K562 (cell line): ENCODE data around the gene E2F2. TPM values are rescaled to one million over a fixed set of nuclear protein-coding genes. Genes with fewer than 3 reads are reported as not detected.
A peak's percentile ranks its signal among the peaks of the same experiment; 100 is the strongest.

ENCODE experiments used
- ATAC-seq: fragments of 200-7000 bp; cut with Tn5 transposase; 3 replicates; pipeline ENCODE4 v1.9.1; 2020; ENCODE audit warnings: moderate library complexity
- BruUV-seq: library from RNA; stranded (reverse); fragments of 400-500 nt; replicated peaks from 2 replicates; lab custom pipeline; 2021; lab: Mats Ljungman, UMichigan
- CTCF ChIA-PET: fragments of 300-600 bp; formaldehyde crosslinking; extraction: SDS; loops from one replicate; lab custom pipeline; 2021; ENCODE audit warnings: low intra/inter-chr PET ratio; lab: Yijun Ruan, JAX
- POLR2A ChIA-PET: fragments of 300-600, 350-650 bp; sonication (Branson Sonifier 250); formaldehyde crosslinking; extraction: SDS; loops from one replicate; lab custom pipeline; 2021; ENCODE audit warnings: antibody characterized with exemption, inconsistent platforms; lab: Yijun Ruan, JAX
- DNase-seq, 4 experiments: peaks; one replicate each; pipeline versions ENCODE4 v3.0.0 to v3.0.0-alpha.2; 2011 to 2018; ENCODE audit warnings: low spot score in 3 of 4, mixed read lengths in 3 of 4; ENCODE audit errors: extremely low read depth in 1 of 4
- FAIRE-seq: peaks from 2 replicates; lab custom pipeline; 2011; peaks lifted over from hg19 to GRCh38; lab: Jason Lieb, UNC
- H2AFZ ChIP-seq: 2 replicates; pipeline ENCODE4 v1.6.0; 2011; ENCODE audit warnings: low read depth, low read length, control low read depth, inconsistent platforms
- H3K27ac ChIP-seq: fragments of 200-600 bp; 3 replicates; pipeline ENCODE4 v1.8.0; 2011; ENCODE audit warnings: low read depth, mild to moderate bottlenecking, control low read depth, inconsistent platforms, low read length, moderate library complexity, mixed read lengths; ENCODE audit errors: extremely low read depth
- H3K27me3 ChIP-seq, 2 experiments: fragments of 300-600 bp in 1 of 2; 2 replicates in 1 of 2; 3 replicates in 1 of 2; pipeline versions ENCODE4 v1.6.0 to v1.8.0; 2011; ENCODE audit warnings: inconsistent platforms in 2 of 2, low read length in 2 of 2, mild to moderate bottlenecking in 1 of 2, mixed read lengths in 1 of 2, moderate library complexity in 1 of 2; ENCODE audit not compliant: control insufficient read depth in 2 of 2, insufficient read depth in 2 of 2
- H3K36me3 ChIP-seq: fragments of 300-600 bp; 3 replicates; pipeline ENCODE4 v1.8.0; 2011; ENCODE audit warnings: mild to moderate bottlenecking, low read length, inconsistent platforms; ENCODE audit not compliant: control insufficient read depth, insufficient read depth
- H3K4me1 ChIP-seq, 2 experiments: fragments of 200-600 bp in 1 of 2; replicated peaks in 1 of 2; 2 replicates in 1 of 2; 3 replicates in 1 of 2; pipeline versions ENCODE4 v1.5.1 to v1.8.0; 2011; ENCODE audit warnings: inconsistent platforms in 2 of 2, low read length in 2 of 2, mild to moderate bottlenecking in 1 of 2, mixed read lengths in 1 of 2, moderate library complexity in 1 of 2; ENCODE audit not compliant: control insufficient read depth in 2 of 2, insufficient read depth in 2 of 2
- H3K4me2 ChIP-seq: 2 replicates; pipeline ENCODE4 v1.6.1; 2011; ENCODE audit warnings: low read length, control low read depth, inconsistent platforms, mixed read lengths; ENCODE audit not compliant: insufficient read depth
- H3K4me3 ChIP-seq: fragments of 200-600 bp; sonication (generic), shearing (Covaris generic); 2 replicates; pipeline ENCODE4 v1.5.1; 2016; ENCODE audit warnings: control low read depth, inconsistent platforms
- H3K79me2 ChIP-seq: fragments of 200-600 bp; 3 replicates; pipeline ENCODE4 v1.8.0; 2011; ENCODE audit warnings: low read length, inconsistent platforms; ENCODE audit not compliant: control insufficient read depth, insufficient read depth
- H3K9ac ChIP-seq, 2 experiments: 2 replicates each; pipeline versions ENCODE4 v1.6.0 to v1.6.1; 2011; ENCODE audit warnings: low read depth in 2 of 2, low read length in 2 of 2, control low read depth in 1 of 2, inconsistent platforms in 1 of 2, mild to moderate bottlenecking in 1 of 2, mixed read lengths in 1 of 2; ENCODE audit not compliant: insufficient read depth in 1 of 2
- H3K9me1 ChIP-seq: one replicate; pipeline ENCODE4 v1.6.0; 2011; ENCODE audit warnings: inconsistent platforms, mild to moderate bottlenecking, low read length, moderate library complexity; ENCODE audit not compliant: control insufficient read depth, insufficient read depth
- H3K9me3 ChIP-seq: replicated peaks from 2 replicates; pipeline ENCODE4 v1.5.1; 2011; ENCODE audit warnings: low read depth, low read length, inconsistent platforms; ENCODE audit not compliant: control insufficient read depth, insufficient read depth
- H4K20me1 ChIP-seq: replicated peaks from 2 replicates; pipeline ENCODE4 v1.6.1; 2011; ENCODE audit warnings: low read length, inconsistent platforms, mixed read lengths; ENCODE audit not compliant: control insufficient read depth, insufficient read depth
- CBX3 ChIP-seq, 2 experiments: IDR thresholded peaks; 1 replicate in 1 of 2; 2 replicates in 1 of 2; pipeline ENCODE4 v1.6.1; 2012; ENCODE audit warnings: inconsistent platforms in 2 of 2, low read length in 2 of 2, borderline replicate concordance in 1 of 2, control low read depth in 1 of 2
- CTCFL ChIP-seq: IDR thresholded peaks from 2 replicates; pipeline ENCODE4 v1.6.1; 2011; ENCODE audit warnings: borderline replicate concordance, low read depth, mild to moderate bottlenecking, moderate library complexity, low read length; ENCODE audit not compliant: insufficient read depth, poor library complexity, severe bottlenecking
- DPF2 ChIP-seq: fragments of 450-650 bp; IDR thresholded peaks from 2 replicates; pipeline ENCODE4 v1.6.1; 2016
- EP300 ChIP-seq: IDR thresholded peaks from 2 replicates; pipeline ENCODE4 v1.6.1; 2012; ENCODE audit warnings: low read length, improper control_type of control experiment
- FOXK1 ChIP-seq: sonication (generic); formaldehyde crosslinking; IDR thresholded peaks from 2 replicates; pipeline ENCODE4 v1.8.0; 2022; ENCODE audit warnings: missing genetic modification reagents, mild to moderate bottlenecking, borderline replicate concordance
- HDAC6 ChIP-seq: IDR thresholded peaks from 2 replicates; pipeline ENCODE4 v1.6.1; 2012; ENCODE audit warnings: low read depth, mild to moderate bottlenecking, control low read depth, inconsistent platforms, low read length, moderate library complexity
- KLF10 ChIP-seq: fragments of 250-450 bp; sonication (Bioruptor Pico); IDR thresholded peaks from 2 replicates; pipeline ENCODE4 v1.6.1; 2021; ENCODE audit warnings: matching md5 sums
- LEF1 ChIP-seq: fragments of 450-650 bp; IDR thresholded peaks from 2 replicates; pipeline ENCODE4 v1.6.1; 2016; ENCODE audit warnings: mild to moderate bottlenecking
- MXI1 ChIP-seq: IDR thresholded peaks from 2 replicates; pipeline ENCODE4 v1.6.1; 2011; ENCODE audit warnings: low read depth, mild to moderate bottlenecking, improper control_type of control experiment, low read length
- POLR3A ChIP-seq: IDR thresholded peaks from 2 replicates; pipeline ENCODE4 v1.6.1; 2011; ENCODE audit warnings: borderline replicate concordance, mild to moderate bottlenecking, moderate library complexity; ENCODE audit not compliant: insufficient read length, insufficient read depth; ENCODE audit errors: extremely low read depth
- PYGO2 ChIP-seq: fragments of 450-650 bp; IDR thresholded peaks from 2 replicates; pipeline ENCODE4 v1.6.1; 2016; ENCODE audit warnings: mild to moderate bottlenecking, missing genetic modification characterization, moderate library complexity, missing compliant biosample characterization
- RHOXF2B ChIP-seq: fragments of 250-450 bp; sonication (Bioruptor Pico); conservative IDR thresholded peaks from 2 replicates; pipeline ENCODE4 v1.5.1; 2021
- SOX6 ChIP-seq: fragments of 450-650 bp; IDR thresholded peaks from 2 replicates; pipeline ENCODE4 v1.6.1; 2014; ENCODE audit warnings: mild to moderate bottlenecking
- ZBTB34 ChIP-seq: fragments of 250-450 bp; sonication (Bioruptor Pico); IDR thresholded peaks from 2 replicates; pipeline ENCODE4 v1.8.0; 2021; ENCODE audit warnings: mild to moderate bottlenecking, moderate library complexity
- ZNF324 ChIP-seq: fragments of 250-450 bp; sonication (Bioruptor Pico); IDR thresholded peaks from 2 replicates; pipeline ENCODE4 v1.4.0; 2020; ENCODE audit warnings: mild to moderate bottlenecking
- ZNF507 ChIP-seq: conservative IDR thresholded peaks from 2 replicates; pipeline ENCODE4 v1.6.1; 2017; ENCODE audit warnings: missing genetic modification characterization, missing compliant biosample characterization
- ZNF655 ChIP-seq: fragments of 250-450 bp; sonication (Bioruptor Pico); IDR thresholded peaks from 2 replicates; pipeline ENCODE4 v1.5.0; 2021
- ZNF695 ChIP-seq: fragments of 450-650 bp; formaldehyde crosslinking; IDR thresholded peaks from 2 replicates; pipeline ENCODE4 v1.4.0; 2020; ENCODE audit warnings: mild to moderate bottlenecking, moderate library complexity
- WGBS: fragments of 100-300 bp; shearing (Covaris generic); methylation state at CpG from one replicate; pipeline ENCODE4 v1.1.6; 2016; ENCODE audit warnings: low coverage, mixed read lengths; ENCODE audit not compliant: insufficient coverage; ENCODE audit errors: missing lambda C conversion rate; 5-methylcytosine and 5-hydroxymethylcytosine counted together
- in situ Hi-C: fragments of 300-500 bp; cut with MboI; formaldehyde crosslinking; loops from 4 replicates; pipeline ENCODE4 v1.15.0; 2018; ENCODE audit warnings: inconsistent platforms, mixed read lengths
- intact Hi-C: fragments of 100-400 bp; cut with micrococcal nuclease; formaldehyde crosslinking; loops from 2 replicates; pipeline ENCODE4 v1.14.2; 2022
- polyA plus RNA-seq, 8 experiments: library from polyadenylated mRNA; depleted of rRNA in 4 of 8; stranded (reverse) in 5 of 8; unstranded in 3 of 8; fragments of >200 nt; fragmentation: Nextera tagmentation in 2 of 8; fragmentation: Illumina TruSeq in 1 of 8; extraction: Ambion mirVana in 2 of 8; extraction: Trizol in 1 of 8; gene quantifications; 2 replicates each; pipeline versions ENCODE4 v1.2.1 to v1.2.3, GENCODE V29; 2011 to 2014; ENCODE audit warnings: inconsistent platforms in 1 of 8, missing spikeins in 1 of 8
- total RNA-seq, 7 experiments: library from RNA; depleted of rRNA in 6 of 7; stranded (reverse); fragments of >200 nt in 6 of 7; fragmentation: Illumina TruSeq in 2 of 7; extraction: Trizol in 2 of 7; gene quantifications; 2 replicates each; pipeline versions ENCODE4 v1.2.1 to v1.2.3, GENCODE V29; 2011 to 2021; ENCODE audit warnings: low replicate concordance in 1 of 7

The E2F2 gene
- total and polyA plus RNA-seq, 9 of the 15 experiments (the other 6 are each of a cell fraction or from before 2014, with no cell fraction given): 3.1 to 25.3 (median 11.4) TPM

DNA sequence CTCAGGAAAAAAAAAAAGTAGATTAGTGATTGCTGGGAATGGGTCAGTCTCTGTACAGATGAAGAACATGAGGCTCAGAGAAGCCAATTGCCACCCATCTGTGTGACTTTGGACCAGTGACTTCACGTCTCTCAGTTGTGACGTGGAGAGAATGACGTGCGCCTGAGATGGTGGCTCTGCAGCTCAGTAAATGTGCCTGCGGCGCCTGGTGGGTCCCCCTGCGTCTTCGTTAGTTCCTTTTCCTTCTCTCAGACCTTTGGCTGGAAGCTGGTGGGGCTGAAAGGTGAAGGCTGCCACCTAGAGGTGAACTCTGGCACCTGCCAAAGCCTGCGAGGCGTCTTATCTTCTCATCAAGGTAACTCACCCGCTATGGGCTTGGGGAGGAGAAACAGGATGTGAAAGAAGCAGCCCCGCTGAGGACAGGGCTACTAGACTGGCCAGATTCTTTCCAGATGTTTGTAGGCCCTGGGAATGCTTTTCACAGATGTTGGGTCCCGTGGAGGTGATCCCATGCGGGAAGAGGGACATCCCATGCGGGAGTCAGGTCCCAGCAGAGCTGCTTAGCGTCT is 8.7 kb upstream of the E2F2 start:
- H3K36me3 ChIP-seq: no peaks in the 10 kb centered on the region
- peak overlapping the region; percentile 37; the same call in 1 of the 3 replicates for H3K27ac ChIP-seq
- DNase-seq (peak; percentile 94 to 98 (median 96)), FAIRE-seq (peak; percentile 96), ATAC-seq (peak; percentile 98)
- BruUV-seq: no TSS peak
- no peaks in the 10 kb centered on the region for H3K79me2 ChIP-seq
- no peaks in the 10 kb centered on the region for H4K20me1 ChIP-seq
- H2AFZ ChIP-seq: peak overlapping the region; percentile 97
- WGBS: 4% methylated on average over 16 of the region's 16 CpGs
- no peaks in the 10 kb centered on the region for H3K27me3 ChIP-seq
- ChIA-PET CTCF (interaction anchor here (0.6 to 2.8 kb wide), 6 partner anchors 42 to 563 kb away, joined by 3 to 25 read pairs (median 8); partner anchors contain the start of gene HTR1D), POLR2A (interaction anchor here (0.6 to 1.3 kb wide), 17 partner anchors 9 to 365 kb away, joined by 3 to 5 read pairs (median 3); partner anchors contain the start of genes E2F2, HNRNPR, ID3 and RPL11)
- peaks cover 7 to 8% of the 10 kb centered on the region in 2 experiments; a peak in 4 of 5 replicates for H3K4me1 ChIP-seq
- intact Hi-C loops (loop anchor here (1.0 to 10.0 kb wide), 7 partner anchors 42 to 565 kb away; partner anchors contain the start of genes HNRNPR, HTR1D, LACTBL1 and TCEA3), in situ Hi-C loops (loop anchor here (10.0 kb wide), 2 partner anchors 325 to 565 kb away; partner anchors contain the start of genes HTR1D and LACTBL1)
- H3K9ac ChIP-seq: peak overlapping the region; percentile 37 to 46; a peak in 3 of 4 replicates
- H3K4me3 ChIP-seq: 0 out of 2 replicates have a peak overlapping the region, but pooled peaks have one; percentile 7
- H3K9me1 ChIP-seq: no peaks in the 10 kb centered on the region
- H3K9me3 ChIP-seq: no peaks in the 10 kb centered on the region
- H3K4me2 ChIP-seq: peak overlapping the region; percentile 79
- TF ChIP-seq ZNF324 (CRISPR knock-in tag) (no peak), ZBTB34 (no peak), CTCFL (peak; percentile 55), KLF10 (CRISPR knock-in tag) (no peak), ZNF655 (CRISPR knock-in tag) (no peak), RHOXF2B (no peak), ZNF507 (no peak), MXI1 (0 out of 2 replicates have a peak, but pooled peaks have one; percentile 52), DPF2 (peak; percentile 81), POLR3A (no peak), LEF1 (no peak), PYGO2 (tag) (peak; percentile 53; the same call in 1 of the 2 replicates), SOX6 (peak; percentile 87), HDAC6 (no peak), EP300 (peak; percentile 77), CBX3 (IDR thresholded peaks at IDR 0.05; ENCODE audit: borderline replicate concordance in 1 of 2, low read length in 2 of 2) (peak in 1 of 2 experiments; percentile 92; a peak in 2 of 3 replicates), FOXK1 (CRISPR knock-in tag) (peak; percentile 48; the same call in 1 of the 2 replicates), ZNF695 (no peak)
